Endothelial cell of coronary artery (primary cell): ENCODE measurements around the gene MEX3C. TPM values are rescaled to one million over a fixed set of nuclear protein-coding genes. Genes with fewer than 3 reads are reported as not detected.

Experiments
- total RNA-seq: library from RNA; depleted of rRNA; stranded (reverse); fragments of >200 nt; gene quantifications from 2 replicates; pipeline ENCODE4 v1.2.3, GENCODE V29; 2014

MEX3C gene
- total RNA-seq = 40.2 and 40.8 TPM in 2 replicates

DNA sequence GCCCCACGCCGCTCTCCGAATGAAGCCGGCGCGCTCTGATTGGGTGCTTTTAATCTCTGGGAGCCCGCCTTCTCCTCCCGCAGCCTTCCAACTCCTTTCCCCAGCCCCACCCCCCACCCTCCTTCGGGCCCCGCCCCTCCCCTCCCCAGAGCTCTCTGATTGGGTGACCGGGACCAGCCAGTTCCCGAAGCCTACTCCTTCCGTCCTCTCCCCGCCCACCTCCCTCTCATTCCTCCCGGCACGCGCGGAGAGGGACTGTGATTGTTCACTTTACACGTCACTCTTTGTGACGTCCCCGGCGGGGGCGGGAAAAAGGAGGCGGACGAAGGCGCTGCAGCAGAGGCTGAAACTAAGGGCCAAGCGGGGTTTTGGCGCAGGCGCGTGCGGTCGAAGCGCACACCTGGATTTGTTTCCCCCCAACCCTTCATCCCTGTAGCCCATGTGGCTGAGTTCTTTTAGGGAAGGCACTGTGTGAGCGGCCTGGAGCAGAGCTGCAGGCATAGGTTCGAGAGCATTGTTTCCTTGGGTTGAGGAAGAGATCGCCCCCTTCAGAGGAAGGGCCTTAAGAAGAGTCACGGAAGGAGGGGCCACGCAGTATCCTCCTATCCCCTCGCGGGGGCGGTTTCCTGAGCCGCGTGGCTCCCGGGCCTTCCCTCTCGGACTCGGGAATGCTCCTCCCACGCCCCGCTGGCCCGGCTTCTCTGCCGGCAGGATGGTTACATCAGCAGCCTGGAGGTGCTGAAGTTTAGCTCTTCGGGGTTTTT lies at the start of gene MEX3C:
MEX3C (minus strand) TSS at position 21 of the 764 bp plus-strand sequence. CDS start 361 bp downstream, outside the sequence.

Other genes with a start within 250 kb of the MEX3C start
- gene ELAC1, start 229.6 kb downstream of the MEX3C start, total RNA-seq = 3.6 and 5.1 TPM in 2 replicates
- gene SMAD4, start 167.5 kb downstream of the MEX3C start, total RNA-seq = 54.5 and 62.8 TPM in 2 replicates